ENCODE measurements around the gene KPNA1. TPM values are rescaled to one million over a fixed set of nuclear protein-coding genes. Genes with fewer than 3 reads are reported as not detected.
A peak's percentile ranks its signal among the peaks of the same experiment; 100 is the strongest.

Gene KPNA1
- total RNA-seq, 1 experiment from 2014 or later: 78.5 TPM

DNA sequence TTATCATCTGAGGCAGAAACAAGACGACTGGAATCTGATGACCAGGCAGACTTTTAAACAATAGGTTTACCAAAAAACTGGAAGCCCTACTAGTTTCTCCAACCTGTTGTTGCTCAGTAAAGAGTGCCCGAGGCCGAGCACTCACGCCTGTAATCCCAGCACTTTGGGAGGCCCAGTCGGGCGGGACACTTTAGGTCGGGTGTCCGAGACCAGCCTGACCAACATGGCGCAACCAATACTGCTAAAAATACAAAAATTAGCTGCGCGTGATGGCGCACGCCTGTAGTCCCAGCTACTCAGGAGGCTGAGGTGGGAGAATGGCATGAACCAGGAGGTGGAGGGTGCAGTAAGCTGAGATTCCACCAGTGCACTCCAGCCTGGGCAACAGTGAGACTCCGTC, 97.8 kb downstream of the KPNA1 start:
- Mint-ChIP-seq H3K4me1 (ENCODE audit: low read depth, unreplicated experiment) (peaks cover 20% of the 10 kb centered on the region), H3K27ac (ENCODE audit: unreplicated experiment) (peak overlapping the region; percentile 98), H3K36me3 (ENCODE audit: insufficient read depth, unreplicated experiment) (peaks cover 54% of the 10 kb centered on the region), H3K27me3 (ENCODE audit: unreplicated experiment) (no peaks in the 10 kb centered on the region), H3K4me3 (ENCODE audit: low read depth, unreplicated experiment) (peak overlapping the region; percentile 94), H3K9me3 (ENCODE audit: low read depth, unreplicated experiment) (no peaks in the 10 kb centered on the region)
- TF ChIP-seq, protein P1, sequence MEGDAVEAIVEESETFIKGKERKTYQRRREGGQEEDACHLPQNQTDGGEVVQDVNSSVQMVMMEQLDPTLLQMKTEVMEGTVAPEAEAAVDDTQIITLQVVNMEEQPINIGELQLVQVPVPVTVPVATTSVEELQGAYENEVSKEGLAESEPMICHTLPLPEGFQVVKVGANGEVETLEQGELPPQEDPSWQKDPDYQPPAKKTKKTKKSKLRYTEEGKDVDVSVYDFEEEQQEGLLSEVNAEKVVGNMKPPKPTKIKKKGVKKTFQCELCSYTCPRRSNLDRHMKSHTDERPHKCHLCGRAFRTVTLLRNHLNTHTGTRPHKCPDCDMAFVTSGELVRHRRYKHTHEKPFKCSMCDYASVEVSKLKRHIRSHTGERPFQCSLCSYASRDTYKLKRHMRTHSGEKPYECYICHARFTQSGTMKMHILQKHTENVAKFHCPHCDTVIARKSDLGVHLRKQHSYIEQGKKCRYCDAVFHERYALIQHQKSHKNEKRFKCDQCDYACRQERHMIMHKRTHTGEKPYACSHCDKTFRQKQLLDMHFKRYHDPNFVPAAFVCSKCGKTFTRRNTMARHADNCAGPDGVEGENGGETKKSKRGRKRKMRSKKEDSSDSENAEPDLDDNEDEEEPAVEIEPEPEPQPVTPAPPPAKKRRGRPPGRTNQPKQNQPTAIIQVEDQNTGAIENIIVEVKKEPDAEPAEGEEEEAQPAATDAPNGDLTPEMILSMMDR (IDR thresholded peaks at IDR 0.05; ENCODE audit: unreplicated experiment): no peak
- no TSS peak for BruUV-seq (replicated peaks)
- intact Hi-C loops (cut with micrococcal nuclease; ENCODE audit: unreplicated experiment): no loop called here
- peak; percentile 16 for DNase-seq
- CTCF ChIA-PET: interaction anchor here (0.5 kb wide), 1 partner anchor 21 kb away, joined by 3 read pairs; no protein-coding TSS in a partner anchor

DNA sequence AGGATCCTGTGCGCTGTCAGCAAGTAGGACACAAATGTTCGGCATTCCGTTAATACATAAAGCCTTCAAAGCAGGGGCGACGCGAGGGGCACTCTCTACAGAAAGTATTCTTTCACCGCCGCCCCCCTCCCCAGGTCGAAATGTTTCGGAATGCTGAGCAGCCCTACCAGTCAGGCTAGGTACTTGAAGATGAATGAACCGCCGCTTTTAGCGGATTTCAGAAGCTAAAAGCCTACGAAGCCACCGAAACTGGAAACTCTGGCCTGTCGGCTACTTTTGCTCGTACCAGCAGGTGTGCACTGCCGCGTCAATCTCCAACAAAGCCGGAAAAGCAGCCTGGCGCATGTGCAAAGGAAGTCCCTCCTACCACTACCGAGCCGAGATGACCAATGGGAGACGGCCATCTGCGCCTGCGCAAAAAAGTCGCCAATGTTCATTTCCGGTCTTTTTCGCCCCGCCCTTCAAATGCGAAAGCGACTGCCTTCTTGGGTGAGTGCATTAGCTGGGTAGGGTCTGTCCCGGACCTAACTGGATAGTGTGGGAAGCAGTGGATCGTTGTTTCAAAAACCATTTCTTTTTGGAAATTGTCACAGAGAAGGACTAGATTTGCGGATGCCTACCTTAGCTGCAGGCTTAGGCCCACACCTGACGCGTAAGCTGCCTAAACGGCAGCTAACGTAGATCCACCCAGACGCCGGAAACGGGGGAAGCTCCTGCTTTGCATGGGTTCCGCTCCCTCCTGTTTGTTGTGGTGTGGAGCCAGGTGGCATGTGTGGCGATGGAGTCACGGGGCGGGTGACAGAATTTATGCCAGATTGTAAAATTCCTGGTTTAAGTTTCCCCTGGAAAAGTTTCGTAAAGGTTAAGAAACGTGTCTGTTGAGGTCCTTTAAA, 98.7 kb downstream of the KPNA1 start, which contains the start of gene WDR5B:
WDR5B (minus strand) TSS at position 301 of the 893 bp plus-strand sequence. CDS start 534 bp downstream, outside the sequence.
- peak within 1 kb of the TSS; percentile 94 for H3K4me3 Mint-ChIP-seq (ENCODE audit: low read depth, unreplicated experiment)
- CTCF ChIA-PET: interaction anchor here (0.7 to 1.9 kb wide), 3 partner anchors 23 to 106 kb away, joined by 3 to 11 read pairs (median 6); partner anchors contain the start of genes FAM162A and MIX23
- peak; percentile 96 for DNase-seq
- TF ChIP-seq, protein P1 (IDR thresholded peaks at IDR 0.05; ENCODE audit: unreplicated experiment): peak; percentile 12
- peak within 1 kb of the TSS; percentile 98 for H3K27ac Mint-ChIP-seq (ENCODE audit: unreplicated experiment)
- H3K36me3 Mint-ChIP-seq (ENCODE audit: insufficient read depth, unreplicated experiment): peaks cover 47% of the 10 kb centered on the region
- H3K27me3 Mint-ChIP-seq (ENCODE audit: unreplicated experiment): no peaks in the 10 kb centered on the region
- H3K9me3 Mint-ChIP-seq (ENCODE audit: low read depth, unreplicated experiment): no peaks in the 10 kb centered on the region
- intact Hi-C loops (cut with micrococcal nuclease; ENCODE audit: unreplicated experiment): no loop called here
- BruUV-seq (replicated peaks): TSS peak; percentile 76
- H3K4me1 Mint-ChIP-seq (ENCODE audit: low read depth, unreplicated experiment): peaks cover 20% of the 10 kb centered on the region

DNA sequence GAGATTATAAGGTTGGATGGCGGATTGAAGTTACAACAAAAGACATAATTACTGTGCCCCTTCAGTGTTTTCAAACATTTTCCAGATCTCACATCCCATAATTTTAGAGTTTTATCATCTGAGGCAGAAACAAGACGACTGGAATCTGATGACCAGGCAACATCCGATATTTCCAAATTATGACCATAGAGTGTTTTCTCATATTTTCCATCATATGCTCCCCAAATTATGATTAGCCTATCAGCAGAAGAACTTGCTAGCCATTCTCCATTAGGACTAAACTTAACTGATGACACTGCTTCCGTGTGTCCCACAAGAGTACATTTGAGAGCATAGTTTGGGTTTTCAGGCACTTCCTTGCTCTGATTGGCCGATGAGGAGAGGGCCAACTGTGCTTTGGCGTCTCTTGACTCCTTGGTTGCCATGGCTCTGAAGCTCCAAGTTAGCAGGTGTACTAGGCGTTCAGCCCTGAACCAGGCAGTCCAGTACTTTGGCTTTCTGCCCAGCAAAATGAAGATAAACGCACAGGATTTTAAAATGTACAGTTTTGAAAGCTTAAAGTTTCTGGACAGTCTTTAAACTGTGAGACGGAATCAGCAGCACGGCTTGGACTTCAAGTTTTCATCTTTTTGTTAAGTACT, 99.5 kb downstream of the KPNA1 start:
- CTCF ChIA-PET: interaction anchor here (0.7 to 1.9 kb wide), 3 partner anchors 22 to 107 kb away, joined by 3 to 11 read pairs (median 6); partner anchors contain the start of genes FAM162A and MIX23
- intact Hi-C loops (cut with micrococcal nuclease; ENCODE audit: unreplicated experiment): no loop called here
- Mint-ChIP-seq H3K27ac (ENCODE audit: unreplicated experiment) (peak overlapping the region; percentile 98), H3K4me3 (ENCODE audit: low read depth, unreplicated experiment) (peak overlapping the region; percentile 94), H3K4me1 (ENCODE audit: low read depth, unreplicated experiment) (peaks cover 20% of the 10 kb centered on the region), H3K9me3 (ENCODE audit: low read depth, unreplicated experiment) (no peaks in the 10 kb centered on the region), H3K36me3 (ENCODE audit: insufficient read depth, unreplicated experiment) (peaks cover 42% of the 10 kb centered on the region), H3K27me3 (ENCODE audit: unreplicated experiment) (no peaks in the 10 kb centered on the region)
- peak; percentile 44 for DNase-seq
- TF ChIP-seq, protein P1 (IDR thresholded peaks at IDR 0.05; ENCODE audit: unreplicated experiment): no peak
- BruUV-seq (replicated peaks): TSS peak; percentile 69

DNA sequence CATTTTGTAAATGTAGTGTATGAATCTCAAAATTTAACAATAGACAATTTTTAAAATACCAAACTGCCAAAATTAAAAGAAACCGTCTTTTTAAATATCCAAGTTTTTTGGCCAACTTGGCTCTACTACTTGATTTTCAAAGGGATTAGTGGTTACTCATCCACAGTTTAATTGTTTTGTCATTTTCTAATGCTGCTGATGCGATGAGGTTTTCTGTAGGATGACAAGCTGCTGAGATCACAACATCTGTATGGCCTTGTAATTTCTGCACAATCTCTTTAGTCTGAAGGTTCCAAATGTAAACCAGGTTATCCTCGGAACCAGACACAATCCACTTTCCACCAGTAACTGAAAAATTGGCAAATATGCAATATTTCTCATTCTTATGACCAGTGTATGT, 100.3 kb downstream of the KPNA1 start:
- Mint-ChIP-seq H3K4me1 (ENCODE audit: low read depth, unreplicated experiment) (peaks cover 20% of the 10 kb centered on the region), H3K27ac (ENCODE audit: unreplicated experiment) (peak overlapping the region; percentile 98), H3K4me3 (ENCODE audit: low read depth, unreplicated experiment) (peak overlapping the region; percentile 94), H3K9me3 (ENCODE audit: low read depth, unreplicated experiment) (no peaks in the 10 kb centered on the region), H3K27me3 (ENCODE audit: unreplicated experiment) (no peaks in the 10 kb centered on the region), H3K36me3 (ENCODE audit: insufficient read depth, unreplicated experiment) (peaks cover 38% of the 10 kb centered on the region)
- CTCF ChIA-PET: no interaction called here
- intact Hi-C loops (cut with micrococcal nuclease; ENCODE audit: unreplicated experiment): no loop called here
- TF ChIP-seq, protein P1 (IDR thresholded peaks at IDR 0.05; ENCODE audit: unreplicated experiment): no peak
- BruUV-seq (replicated peaks): no TSS peak
- DNase-seq: no peak

Measured in Calu3 (cell line).